Karpas-422 (cell line): Measurements from ENCODE around the gene ROR2. TPM values are rescaled to one million over a fixed set of nuclear protein-coding genes. Genes with fewer than 3 reads are reported as not detected.

Source experiments
- DNase-seq: peaks from one replicate; pipeline ENCODE4 v3.0.0-alpha.2; 2015
- H2AFZ ChIP-seq: fragments of 200-600 bp; sonication (generic); 2 replicates; pipeline ENCODE4 v1.6.1; 2014; ENCODE audit warnings: antibody characterized with exemption, low read length, mixed read lengths
- H3K27ac ChIP-seq: fragments of 200-600 bp; sonication (generic); 2 replicates; pipeline ENCODE4 v1.5.1; 2014; ENCODE audit warnings: mild to moderate bottlenecking, low read length, moderate library complexity
- H3K27me3 ChIP-seq: fragments of 200-600 bp; sonication (generic); 2 replicates; pipeline ENCODE4 v1.6.1; 2014; ENCODE audit warnings: low read length, mixed read lengths
- H3K36me3 ChIP-seq: fragments of 200-600 bp; sonication (generic); 2 replicates; pipeline ENCODE4 v1.6.1; 2014; ENCODE audit warnings: low read length, mixed read lengths; ENCODE audit not compliant: insufficient read depth
- H3K4me1 ChIP-seq: fragments of 200-600 bp; sonication (generic); 2 replicates; pipeline ENCODE4 v1.6.1; 2014; ENCODE audit warnings: mild to moderate bottlenecking, low read length, mixed read lengths
- H3K4me2 ChIP-seq: fragments of 200-600 bp; sonication (generic); 2 replicates; pipeline ENCODE4 v1.6.1; 2014; ENCODE audit warnings: low read length, low read depth, mild to moderate bottlenecking; ENCODE audit not compliant: poor library complexity, severe bottlenecking
- H3K4me3 ChIP-seq: fragments of 200-600 bp; sonication (generic); 2 replicates; pipeline ENCODE4 v1.5.1; 2014; ENCODE audit warnings: mild to moderate bottlenecking, antibody characterized with exemption, low read length, mixed read lengths
- H3K79me2 ChIP-seq: fragments of 200-600 bp; sonication (generic); 2 replicates; pipeline ENCODE4 v1.6.1; 2014; ENCODE audit warnings: mild to moderate bottlenecking, low read length, mixed read lengths
- H3K9ac ChIP-seq: fragments of 200-600 bp; sonication (generic); 2 replicates; pipeline ENCODE4 v1.6.0; 2014; ENCODE audit warnings: low read length
- H3K9me2 ChIP-seq: fragments of 200-600 bp; sonication (generic), shearing (Covaris generic); replicated peaks from 2 replicates; pipeline ENCODE4 v1.6.0; 2014; ENCODE audit warnings: mild to moderate bottlenecking, low read length, moderate library complexity; ENCODE audit not compliant: insufficient read depth
- H3K9me3 ChIP-seq: fragments of 300-700, 200-600 bp; sonication (generic); 2 replicates; pipeline ENCODE4 v1.6.1; 2014; ENCODE audit warnings: low read length, mixed read lengths
- H4K20me1 ChIP-seq: fragments of 200-600 bp; sonication (generic); 2 replicates; pipeline ENCODE4 v1.6.1; 2014; ENCODE audit warnings: mild to moderate bottlenecking, antibody characterized with exemption, low read length, low read depth; ENCODE audit not compliant: insufficient read depth
- total RNA-seq: library from RNA; depleted of rRNA; stranded (reverse); fragments of >200 nt; shearing (Covaris generic); gene quantifications from 2 replicates; pipeline ENCODE4 v1.2.3, GENCODE V29; 2014; ENCODE audit warnings: low replicate concordance

The ROR2 gene
- total RNA-seq, 1 experiment from 2014 or later: not detected

DNA sequence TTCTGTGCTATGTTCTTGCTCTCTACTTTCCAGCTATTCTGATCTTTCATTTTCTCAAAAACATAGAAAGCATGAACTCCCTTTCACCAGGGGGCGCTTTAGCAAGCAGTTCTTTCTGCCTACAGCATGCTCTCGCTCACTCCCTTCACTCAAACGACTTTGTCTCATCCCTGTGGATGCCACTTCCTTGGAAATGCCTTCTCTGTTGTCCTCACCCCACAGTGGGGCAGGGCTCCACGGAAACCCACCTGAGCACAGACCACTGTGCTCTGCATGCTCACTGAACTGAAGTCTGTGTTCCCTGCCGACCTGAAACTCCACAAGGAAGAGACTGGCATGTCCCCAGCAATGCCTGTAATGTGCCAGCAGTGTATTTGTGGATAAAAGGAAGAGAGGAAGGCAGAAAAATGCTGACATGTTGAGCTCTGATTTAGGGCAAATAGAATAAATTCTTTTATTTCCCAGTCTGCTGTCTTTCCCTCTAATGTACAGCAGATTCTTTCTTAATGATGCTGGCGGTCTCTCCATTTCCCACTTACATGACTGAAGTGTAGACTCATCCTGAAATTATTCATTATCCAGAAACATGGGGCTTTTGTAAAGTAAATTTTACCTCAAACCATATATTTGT is 4.9 kb upstream of the ROR2 start:
- Histone ChIP-seq H2AFZ (no peak overlapping the region), H3K79me2 (no peaks in the 10 kb centered on the region), H4K20me1 (no peaks in the 10 kb centered on the region), H3K4me2 (no peak overlapping the region), H3K27me3 (no peaks in the 10 kb centered on the region), H3K9me3 (no peaks in the 10 kb centered on the region; the same call in 1 of the 2 replicates), H3K27ac (no peak overlapping the region), H3K36me3 (no peaks in the 10 kb centered on the region), H3K9me2 (no peaks in the 10 kb centered on the region), H3K9ac (no peak overlapping the region), H3K4me3 (no peak overlapping the region), H3K4me1 (no peaks in the 10 kb centered on the region)
- peak; percentile 78 for DNase-seq

DNA sequence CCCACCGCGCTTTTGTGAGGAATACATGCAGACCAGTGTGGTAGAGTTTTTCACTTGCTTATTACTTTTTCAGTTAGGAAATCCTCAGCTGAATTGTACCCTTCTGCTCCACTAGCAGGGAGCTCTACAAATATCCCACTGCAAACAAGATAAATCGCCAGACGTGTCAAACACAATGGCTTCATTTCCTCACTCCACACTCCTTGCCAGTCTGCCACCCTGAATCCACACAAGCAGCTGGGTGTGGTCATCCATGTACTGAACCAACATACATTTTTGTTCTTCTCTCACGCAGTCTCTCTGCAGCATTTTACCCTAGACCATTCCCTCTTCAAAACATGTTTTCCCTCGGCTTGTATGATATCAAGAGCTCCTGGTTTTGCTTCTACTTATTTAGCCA is 3.7 kb upstream of the ROR2 start:
- Histone ChIP-seq H3K9ac (no peak overlapping the region), H3K9me2 (no peaks in the 10 kb centered on the region), H3K4me3 (no peak overlapping the region), H4K20me1 (no peaks in the 10 kb centered on the region), H3K27me3 (no peaks in the 10 kb centered on the region), H3K27ac (no peak overlapping the region), H3K4me1 (no peaks in the 10 kb centered on the region), H3K4me2 (no peak overlapping the region), H2AFZ (no peak overlapping the region), H3K36me3 (no peaks in the 10 kb centered on the region), H3K79me2 (no peaks in the 10 kb centered on the region), H3K9me3 (no peaks in the 10 kb centered on the region)
- no peak for DNase-seq

DNA sequence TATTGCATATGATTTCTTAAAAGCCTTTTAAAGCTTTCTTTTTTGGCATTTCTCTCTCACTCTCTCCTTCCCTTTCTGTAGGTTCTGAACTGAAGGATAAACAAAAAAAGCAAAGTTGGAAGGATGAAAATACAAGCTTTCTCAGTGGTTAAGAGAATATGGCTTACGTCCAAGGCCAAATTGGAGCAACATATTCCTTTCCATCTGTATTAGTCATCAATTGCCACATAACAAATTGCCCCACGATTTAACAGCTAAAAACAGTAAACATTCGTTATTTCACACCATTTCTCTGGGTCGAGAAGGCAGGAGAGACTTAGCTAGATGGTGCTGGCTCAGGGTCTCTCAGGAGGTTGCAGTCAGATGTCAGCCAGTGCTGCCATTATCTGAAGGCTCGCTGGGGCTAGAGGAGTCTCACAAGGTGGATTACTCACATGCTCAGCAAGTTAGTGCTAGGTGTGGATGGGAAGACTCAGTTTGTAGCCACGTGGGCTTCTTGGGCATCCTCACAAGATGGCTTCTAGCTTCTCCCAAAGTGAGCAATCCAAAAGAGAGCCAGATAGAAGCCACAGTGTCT is 2.0 kb upstream of the ROR2 start:
- no peaks in the 10 kb centered on the region for H3K27me3 ChIP-seq
- no peaks in the 10 kb centered on the region for H3K9me2 ChIP-seq
- no peaks in the 10 kb centered on the region for H4K20me1 ChIP-seq
- H3K4me1 ChIP-seq: no peaks in the 10 kb centered on the region
- no peak for DNase-seq
- no peak overlapping the region for H3K4me3 ChIP-seq
- no peaks in the 10 kb centered on the region for H3K9me3 ChIP-seq
- H3K36me3 ChIP-seq: no peaks in the 10 kb centered on the region
- H3K9ac ChIP-seq: no peak overlapping the region
- H3K27ac ChIP-seq: no peak overlapping the region
- H2AFZ ChIP-seq: no peak overlapping the region
- H3K4me2 ChIP-seq: no peak overlapping the region
- no peaks in the 10 kb centered on the region for H3K79me2 ChIP-seq

DNA sequence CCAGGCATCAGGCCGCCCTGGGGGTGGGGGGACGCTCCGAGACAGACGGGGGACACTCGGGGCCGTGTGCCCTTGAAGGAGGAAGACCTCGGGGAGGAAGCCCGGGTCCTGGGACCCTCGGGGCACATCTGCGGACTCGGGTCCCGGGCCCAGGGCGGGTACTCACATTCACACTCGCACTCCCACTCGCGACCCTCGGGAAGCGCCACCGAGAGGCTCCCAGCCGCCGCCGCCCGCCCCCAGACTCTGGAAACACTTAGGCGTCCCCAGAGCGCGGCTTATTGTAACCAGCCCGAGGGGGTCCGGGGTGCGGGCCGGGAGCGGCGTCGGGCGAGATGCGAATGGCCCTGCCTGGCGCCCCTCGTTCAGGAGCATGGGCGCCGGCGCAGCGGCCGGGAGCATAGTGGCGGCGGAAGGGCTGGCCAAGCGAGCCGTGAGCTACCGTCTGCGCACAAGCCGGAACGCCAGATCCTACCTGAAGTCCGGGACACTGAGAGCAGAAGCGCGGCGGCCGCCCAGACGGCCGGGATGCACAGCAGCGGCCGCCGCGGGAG is 559 bp downstream of the ROR2 start:
- H3K36me3 ChIP-seq: no peaks in the 10 kb centered on the region
- H3K9ac ChIP-seq: no peak overlapping the region
- H3K4me3 ChIP-seq: no peak overlapping the region
- no peak overlapping the region for H3K4me2 ChIP-seq
- no peak for DNase-seq
- H3K9me3 ChIP-seq: no peaks in the 10 kb centered on the region
- H3K27me3 ChIP-seq: no peaks in the 10 kb centered on the region
- peaks cover 5% of the 10 kb centered on the region for H3K4me1 ChIP-seq
- H3K9me2 ChIP-seq: no peaks in the 10 kb centered on the region
- no peak overlapping the region for H3K27ac ChIP-seq
- no peaks in the 10 kb centered on the region for H4K20me1 ChIP-seq
- H3K79me2 ChIP-seq: no peaks in the 10 kb centered on the region
- no peak overlapping the region for H2AFZ ChIP-seq

DNA sequence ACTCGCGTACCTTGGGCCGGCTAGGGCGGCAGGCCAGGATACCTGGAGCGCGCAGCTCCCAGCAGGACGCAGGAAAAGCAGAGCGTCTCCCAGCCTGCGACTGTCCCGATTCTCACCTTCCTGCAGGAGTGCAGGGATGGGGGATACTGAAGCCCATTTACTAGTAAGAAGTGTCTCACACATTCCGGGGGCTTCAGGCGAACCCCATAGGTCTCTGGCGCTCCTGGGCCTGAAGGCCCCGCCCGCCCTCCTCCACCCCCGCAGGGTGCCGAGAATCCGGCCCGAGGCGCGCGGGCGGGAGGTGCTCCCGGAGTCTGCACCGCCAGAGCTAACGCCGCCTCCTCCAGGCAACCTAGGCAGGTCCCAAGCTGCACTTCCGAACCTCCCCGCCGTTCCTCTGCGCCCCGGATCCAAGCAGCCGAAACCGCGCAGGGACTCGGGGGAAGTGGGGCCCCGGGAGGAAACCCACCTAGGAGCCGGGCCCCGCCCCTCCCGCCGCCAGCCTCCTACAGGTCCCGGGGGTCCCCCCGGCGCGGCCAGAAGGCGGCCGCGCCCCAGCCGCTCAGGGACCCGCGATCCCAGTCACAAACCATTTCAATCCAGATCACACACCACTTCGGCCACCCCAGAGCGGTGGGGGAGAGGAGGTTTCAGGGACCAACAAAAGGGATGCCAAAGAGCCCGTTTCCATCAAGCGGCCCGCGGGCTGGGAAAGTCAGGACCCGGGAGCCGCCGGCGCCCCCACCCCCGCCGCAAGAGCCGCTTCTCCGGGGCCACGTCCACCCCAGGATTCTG is 1.2 kb downstream of the ROR2 start:
- Histone ChIP-seq H3K4me3 (no peak overlapping the region), H4K20me1 (no peaks in the 10 kb centered on the region), H3K27me3 (no peaks in the 10 kb centered on the region), H3K36me3 (no peaks in the 10 kb centered on the region), H3K9ac (no peak overlapping the region), H3K27ac (no peak overlapping the region), H3K9me2 (no peaks in the 10 kb centered on the region), H3K4me2 (no peak overlapping the region), H3K4me1 (peaks cover 6% of the 10 kb centered on the region), H3K79me2 (no peaks in the 10 kb centered on the region), H3K9me3 (no peaks in the 10 kb centered on the region), H2AFZ (no peak overlapping the region)
- DNase-seq: no peak

DNA sequence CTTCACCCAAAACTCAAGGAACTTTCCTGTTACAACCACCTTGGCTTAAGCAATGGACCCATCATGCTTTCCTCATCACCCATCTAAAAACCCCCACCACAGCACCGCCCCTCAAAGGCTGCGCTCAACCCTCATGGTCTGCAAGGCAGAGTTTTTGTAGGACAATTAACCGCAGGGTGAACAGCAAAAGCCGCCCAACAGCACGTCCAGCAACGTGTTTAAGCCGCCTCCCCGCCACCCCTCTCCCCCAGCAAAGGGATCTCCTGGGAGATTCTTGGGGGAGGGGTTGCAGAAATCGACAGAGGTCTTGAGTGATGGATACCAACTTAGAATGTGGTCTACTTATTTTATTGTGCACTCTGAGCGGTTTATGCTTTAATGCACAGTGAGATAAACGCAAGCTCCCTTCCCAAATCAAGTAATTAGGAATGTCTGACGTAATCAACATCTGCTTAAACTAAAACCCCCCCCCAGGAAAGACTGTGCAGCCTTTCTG is 1.9 kb downstream of the ROR2 start:
- Histone ChIP-seq H3K27me3 (no peaks in the 10 kb centered on the region), H4K20me1 (no peaks in the 10 kb centered on the region), H3K4me2 (no peak overlapping the region), H3K79me2 (no peaks in the 10 kb centered on the region), H3K4me1 (peaks cover 11% of the 10 kb centered on the region), H3K9me2 (no peaks in the 10 kb centered on the region), H3K9me3 (no peaks in the 10 kb centered on the region), H3K4me3 (no peak overlapping the region), H3K27ac (no peak overlapping the region), H2AFZ (no peak overlapping the region), H3K36me3 (no peaks in the 10 kb centered on the region), H3K9ac (no peak overlapping the region)
- DNase-seq: no peak

DNA sequence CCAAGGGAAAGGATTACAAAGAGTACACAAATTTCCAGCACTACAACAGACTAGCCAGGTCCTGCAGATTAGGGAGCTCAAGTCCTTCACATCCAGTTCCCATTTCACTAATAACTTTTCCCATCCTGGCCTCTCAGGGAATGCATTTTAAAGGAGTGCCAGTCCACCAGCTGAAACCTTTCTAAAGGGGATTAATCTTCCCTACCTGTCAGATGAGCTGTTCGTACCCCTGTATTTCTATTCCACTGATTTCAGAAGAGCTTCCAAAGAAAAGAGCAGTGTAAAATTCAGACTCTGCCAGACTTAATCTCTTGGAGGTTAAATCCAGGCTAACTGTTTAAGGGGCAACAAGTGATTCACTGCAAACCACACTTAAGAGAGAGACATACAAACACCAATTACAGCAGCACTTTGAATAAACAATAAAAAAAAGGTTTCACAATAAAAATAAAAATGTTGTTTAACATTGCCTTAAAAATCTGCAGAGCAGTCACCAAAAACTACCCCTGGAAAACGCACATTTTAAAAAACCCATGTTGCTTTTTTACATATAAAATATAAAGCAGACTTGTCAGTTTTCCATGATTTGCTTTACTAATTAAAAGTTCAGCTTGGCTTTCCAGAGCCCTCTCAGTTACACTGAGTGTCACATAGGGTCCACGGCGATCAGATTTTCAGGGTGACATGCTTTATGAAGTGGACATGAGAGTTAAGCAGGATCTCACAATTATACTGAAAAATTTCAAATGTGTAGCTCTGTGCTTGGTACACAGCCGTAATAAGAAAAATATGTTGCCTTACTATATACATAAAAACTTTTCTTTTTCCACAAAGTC is 3.2 kb downstream of the ROR2 start:
- no peaks in the 10 kb centered on the region for H3K36me3 ChIP-seq
- no peak for DNase-seq
- H3K79me2 ChIP-seq: no peaks in the 10 kb centered on the region
- H3K9me3 ChIP-seq: no peaks in the 10 kb centered on the region
- H3K27me3 ChIP-seq: no peaks in the 10 kb centered on the region
- H3K27ac ChIP-seq: no peak overlapping the region
- no peak overlapping the region for H3K9ac ChIP-seq
- no peaks in the 10 kb centered on the region for H3K9me2 ChIP-seq
- H3K4me3 ChIP-seq: no peak overlapping the region
- no peaks in the 10 kb centered on the region for H4K20me1 ChIP-seq
- peaks cover 11% of the 10 kb centered on the region for H3K4me1 ChIP-seq
- no peak overlapping the region for H3K4me2 ChIP-seq
- no peak overlapping the region for H2AFZ ChIP-seq
